Measurements from ENCODE around the gene IGFN1. TPM values are rescaled to one million over a fixed set of nuclear protein-coding genes. Genes with fewer than 3 reads are reported as not detected.

IGFN1 gene
- total RNA-seq, 1 experiment from 2014 or later = not detected

DNA sequence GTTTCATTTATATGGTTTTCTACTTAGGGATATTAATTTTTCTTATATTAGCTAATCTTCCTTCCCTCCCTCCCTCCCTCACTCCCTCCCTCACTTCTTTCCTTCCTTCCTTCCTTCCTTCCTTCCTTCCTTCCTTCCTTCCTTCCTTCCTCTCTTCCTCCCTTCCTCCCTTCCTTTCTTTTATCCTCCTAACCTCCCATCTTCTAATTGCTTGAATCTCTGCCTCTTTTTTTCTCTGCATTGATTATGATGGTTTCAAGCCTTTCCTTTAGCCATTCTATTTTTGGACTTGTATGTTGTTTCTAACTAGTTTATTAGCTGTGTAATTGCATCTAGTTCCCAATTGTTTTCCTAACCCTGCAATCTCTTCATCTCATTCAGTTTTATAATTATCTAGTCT is 75.7 kb downstream of the IGFN1 start:
- no peak overlapping the region for H3K14ac ChIP-seq (ENCODE audit: insufficient read depth, low read length)
- H2BK20ac ChIP-seq (ENCODE audit: low read depth, low read length, poor library complexity, severe bottlenecking) = no peak overlapping the region
- no peak overlapping the region for H3K18ac ChIP-seq (ENCODE audit: insufficient read length, low read depth, low read length)
- H4K5ac ChIP-seq (ENCODE audit: insufficient read length, low read depth, low read length) = no peak overlapping the region
- no peaks in the 10 kb centered on the region for H3K23me2 ChIP-seq (ENCODE audit: insufficient read length, low read depth, low read length, poor library complexity, severe bottlenecking)
- H3K79me1 ChIP-seq (ENCODE audit: insufficient read depth, low read depth, low read length, poor library complexity, severe bottlenecking) = no peaks in the 10 kb centered on the region
- no peak overlapping the region for H2BK12ac ChIP-seq (ENCODE audit: insufficient read length, low read depth, low read length)
- no peaks in the 10 kb centered on the region for H3K9me3 ChIP-seq (ENCODE audit: control insufficient read depth, low read depth, low read length)
- no peaks in the 10 kb centered on the region for H4K20me1 ChIP-seq (ENCODE audit: control insufficient read depth, insufficient read depth, insufficient read length)
- no peak overlapping the region for H3K27ac ChIP-seq (ENCODE audit: insufficient read length, low read depth, low read length)
- H3K4me1 Mint-ChIP-seq = no peaks in the 10 kb centered on the region
- H4K91ac ChIP-seq (ENCODE audit: insufficient read length, low read depth, low read length) = no peak overlapping the region
- no peak overlapping the region for H4K8ac ChIP-seq (replicated peaks; ENCODE audit: insufficient read length, low read depth, low read length)
- no peaks in the 10 kb centered on the region for H3K4me1 ChIP-seq (ENCODE audit: insufficient read depth, low read length)
- H3K36me3 Mint-ChIP-seq (ENCODE audit: insufficient read depth in 1 of 3, low read depth in 3 of 3) = no peaks in the 10 kb centered on the region
- no peak overlapping the region for H3K4me2 ChIP-seq (ENCODE audit: insufficient read depth, insufficient read length, low read length)
- TF ChIP-seq, protein P1, sequence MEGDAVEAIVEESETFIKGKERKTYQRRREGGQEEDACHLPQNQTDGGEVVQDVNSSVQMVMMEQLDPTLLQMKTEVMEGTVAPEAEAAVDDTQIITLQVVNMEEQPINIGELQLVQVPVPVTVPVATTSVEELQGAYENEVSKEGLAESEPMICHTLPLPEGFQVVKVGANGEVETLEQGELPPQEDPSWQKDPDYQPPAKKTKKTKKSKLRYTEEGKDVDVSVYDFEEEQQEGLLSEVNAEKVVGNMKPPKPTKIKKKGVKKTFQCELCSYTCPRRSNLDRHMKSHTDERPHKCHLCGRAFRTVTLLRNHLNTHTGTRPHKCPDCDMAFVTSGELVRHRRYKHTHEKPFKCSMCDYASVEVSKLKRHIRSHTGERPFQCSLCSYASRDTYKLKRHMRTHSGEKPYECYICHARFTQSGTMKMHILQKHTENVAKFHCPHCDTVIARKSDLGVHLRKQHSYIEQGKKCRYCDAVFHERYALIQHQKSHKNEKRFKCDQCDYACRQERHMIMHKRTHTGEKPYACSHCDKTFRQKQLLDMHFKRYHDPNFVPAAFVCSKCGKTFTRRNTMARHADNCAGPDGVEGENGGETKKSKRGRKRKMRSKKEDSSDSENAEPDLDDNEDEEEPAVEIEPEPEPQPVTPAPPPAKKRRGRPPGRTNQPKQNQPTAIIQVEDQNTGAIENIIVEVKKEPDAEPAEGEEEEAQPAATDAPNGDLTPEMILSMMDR (conservative IDR thresholded peaks at IDR 0.05) = no peak
- no peak overlapping the region for H3T11ph ChIP-seq (ENCODE audit: low read length)
- no peak overlapping the region for H2BK15ac ChIP-seq (ENCODE audit: low read depth, low read length)
- H3K27me3 Mint-ChIP-seq (ENCODE audit: low read depth) = peaks cover 46% of the 10 kb centered on the region
- no peak for DNase-seq
- H3K23ac ChIP-seq (ENCODE audit: insufficient read length, low read depth, low read length) = no peak overlapping the region
- no peaks in the 10 kb centered on the region for H3K79me2 ChIP-seq (ENCODE audit: insufficient read depth, low read length)
- no peak overlapping the region for H2AFZ ChIP-seq (ENCODE audit: low read length)
- H2AK5ac ChIP-seq (ENCODE audit: insufficient read length, low read length) = no peak overlapping the region
- no peak overlapping the region for H2BK5ac ChIP-seq (ENCODE audit: insufficient read length, low read length)
- H3K9me3 Mint-ChIP-seq = no peaks in the 10 kb centered on the region
- no peak overlapping the region for H3K27ac Mint-ChIP-seq
- H3K4me3 Mint-ChIP-seq = no peak overlapping the region
- H2BK120ac ChIP-seq (ENCODE audit: low read depth, low read length, poor library complexity, severe bottlenecking) = no peak overlapping the region
- no peak overlapping the region for H3K9ac ChIP-seq (ENCODE audit: extremely low read depth, insufficient read length, low read length)
- no peak overlapping the region for H3K56ac ChIP-seq (ENCODE audit: insufficient read length, low read depth, low read length)
- H3K27me3 ChIP-seq (ENCODE audit: insufficient read depth, low read length) = no peaks in the 10 kb centered on the region
- H3K4ac ChIP-seq (ENCODE audit: low read depth, low read length) = no peak overlapping the region
